Calu3 (cell line): ENCODE results near the gene FGF19. TPM values are rescaled to one million over a fixed set of nuclear protein-coding genes. Genes with fewer than 3 reads are reported as not detected.

Experiments
- BruUV-seq: library from RNA; stranded (reverse); fragments of 400-500 nt; replicated peaks from 2 replicates; lab custom pipeline; 2021; lab: Mats Ljungman, UMichigan
- CTCF ChIA-PET: fragments of 300-600 bp; sonication (Branson Sonifier 250); formaldehyde crosslinking; loops from one replicate; lab custom pipeline; 2022; ENCODE audit warnings: antibody characterized with exemption; lab: Charles Lee
- DNase-seq: peaks from one replicate; pipeline ENCODE4 v3.0.0; 2022
- H3K27ac Mint-ChIP-seq: one replicate; pipeline ENCODE4 v1.8.0; 2022; ENCODE audit warnings: mixed read lengths; ENCODE audit not compliant: unreplicated experiment
- H3K27me3 Mint-ChIP-seq: one replicate; pipeline ENCODE4 v1.8.0; 2022; ENCODE audit warnings: mixed read lengths; ENCODE audit not compliant: unreplicated experiment
- H3K36me3 Mint-ChIP-seq: one replicate; pipeline ENCODE4 v1.8.0; 2022; ENCODE audit warnings: mild to moderate bottlenecking, moderate library complexity, mixed read lengths; ENCODE audit not compliant: insufficient read depth, unreplicated experiment
- H3K4me1 Mint-ChIP-seq: one replicate; pipeline ENCODE4 v1.8.0; 2022; ENCODE audit warnings: mild to moderate bottlenecking, low read depth, mixed read lengths; ENCODE audit not compliant: unreplicated experiment
- H3K4me3 Mint-ChIP-seq: one replicate; pipeline ENCODE4 v1.8.0; 2022; ENCODE audit warnings: mild to moderate bottlenecking, low read depth, moderate library complexity, mixed read lengths; ENCODE audit not compliant: unreplicated experiment
- H3K9me3 Mint-ChIP-seq: one replicate; pipeline ENCODE4 v1.8.0; 2022; ENCODE audit warnings: low read depth, mixed read lengths; ENCODE audit not compliant: unreplicated experiment
- intact Hi-C: fragments of 100-400 bp; cut with micrococcal nuclease; formaldehyde crosslinking; loops from one replicate; pipeline ENCODE4 v1.10.0; 2022; ENCODE audit not compliant: unreplicated experiment
- total RNA-seq: library from RNA; stranded (reverse); gene quantifications from 2 replicates; pipeline ENCODE4 v1.2.3, GENCODE V29; 2022
- TF ChIP-seq, protein P1 (sequence below): fragments of 200-600 bp; IDR thresholded peaks from one replicate; pipeline ENCODE4 v1.8.0; 2022; ENCODE audit warnings: antibody characterized with exemption; ENCODE audit not compliant: unreplicated experiment

The FGF19 gene
- total RNA-seq, 1 experiment from 2014 or later, result 1.4 TPM

- intact Hi-C loops, result no loop called here
- Mint-ChIP-seq H3K36me3 (peaks cover 12% of the 10 kb centered on the region), H3K4me1 (no peaks in the 10 kb centered on the region), H3K4me3 (no peak overlapping the region), H3K27ac (no peak overlapping the region), H3K9me3 (no peaks in the 10 kb centered on the region), H3K27me3 (peaks cover 63% of the 10 kb centered on the region)
- no TSS peak for BruUV-seq
- TF ChIP-seq, protein P1, sequence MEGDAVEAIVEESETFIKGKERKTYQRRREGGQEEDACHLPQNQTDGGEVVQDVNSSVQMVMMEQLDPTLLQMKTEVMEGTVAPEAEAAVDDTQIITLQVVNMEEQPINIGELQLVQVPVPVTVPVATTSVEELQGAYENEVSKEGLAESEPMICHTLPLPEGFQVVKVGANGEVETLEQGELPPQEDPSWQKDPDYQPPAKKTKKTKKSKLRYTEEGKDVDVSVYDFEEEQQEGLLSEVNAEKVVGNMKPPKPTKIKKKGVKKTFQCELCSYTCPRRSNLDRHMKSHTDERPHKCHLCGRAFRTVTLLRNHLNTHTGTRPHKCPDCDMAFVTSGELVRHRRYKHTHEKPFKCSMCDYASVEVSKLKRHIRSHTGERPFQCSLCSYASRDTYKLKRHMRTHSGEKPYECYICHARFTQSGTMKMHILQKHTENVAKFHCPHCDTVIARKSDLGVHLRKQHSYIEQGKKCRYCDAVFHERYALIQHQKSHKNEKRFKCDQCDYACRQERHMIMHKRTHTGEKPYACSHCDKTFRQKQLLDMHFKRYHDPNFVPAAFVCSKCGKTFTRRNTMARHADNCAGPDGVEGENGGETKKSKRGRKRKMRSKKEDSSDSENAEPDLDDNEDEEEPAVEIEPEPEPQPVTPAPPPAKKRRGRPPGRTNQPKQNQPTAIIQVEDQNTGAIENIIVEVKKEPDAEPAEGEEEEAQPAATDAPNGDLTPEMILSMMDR, result no peak
- CTCF ChIA-PET, result no interaction called here
- no peak for DNase-seq
These were observed 46.5 kb upstream of the FGF19 start for GRCh38 chr11:69750108-69750850.

DNA sequence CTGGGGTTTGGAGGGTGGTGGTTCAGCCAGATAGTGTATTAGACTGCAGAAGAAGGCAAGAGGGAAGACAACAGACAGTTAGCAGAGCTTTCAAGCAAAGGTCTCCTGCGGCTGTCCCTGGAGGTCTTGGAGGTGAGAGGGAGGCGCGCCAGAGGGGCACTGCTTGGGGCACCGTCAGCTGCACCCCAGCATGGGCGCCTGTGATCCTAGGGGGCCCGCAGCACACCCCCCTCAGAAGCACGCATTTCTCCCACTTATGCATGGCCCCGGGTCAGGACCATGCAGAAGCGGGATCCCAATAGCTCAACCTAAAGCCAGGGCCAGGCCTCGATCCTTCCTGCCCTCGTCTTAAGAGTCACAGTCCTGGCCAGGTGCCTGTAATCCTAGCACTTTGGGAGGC lies 44.8 kb upstream of the FGF19 start:
- H3K4me1 Mint-ChIP-seq, result peaks cover 10% of the 10 kb centered on the region
- no TSS peak for BruUV-seq
- peaks cover 76% of the 10 kb centered on the region for H3K27me3 Mint-ChIP-seq
- peaks cover 18% of the 10 kb centered on the region for H3K36me3 Mint-ChIP-seq
- CTCF ChIA-PET, result no interaction called here
- H3K4me3 Mint-ChIP-seq, result no peak overlapping the region
- TF ChIP-seq, protein P1, result no peak
- intact Hi-C loops, result no loop called here
- no peaks in the 10 kb centered on the region for H3K9me3 Mint-ChIP-seq
- DNase-seq, result no peak
- H3K27ac Mint-ChIP-seq, result no peak overlapping the region

DNA sequence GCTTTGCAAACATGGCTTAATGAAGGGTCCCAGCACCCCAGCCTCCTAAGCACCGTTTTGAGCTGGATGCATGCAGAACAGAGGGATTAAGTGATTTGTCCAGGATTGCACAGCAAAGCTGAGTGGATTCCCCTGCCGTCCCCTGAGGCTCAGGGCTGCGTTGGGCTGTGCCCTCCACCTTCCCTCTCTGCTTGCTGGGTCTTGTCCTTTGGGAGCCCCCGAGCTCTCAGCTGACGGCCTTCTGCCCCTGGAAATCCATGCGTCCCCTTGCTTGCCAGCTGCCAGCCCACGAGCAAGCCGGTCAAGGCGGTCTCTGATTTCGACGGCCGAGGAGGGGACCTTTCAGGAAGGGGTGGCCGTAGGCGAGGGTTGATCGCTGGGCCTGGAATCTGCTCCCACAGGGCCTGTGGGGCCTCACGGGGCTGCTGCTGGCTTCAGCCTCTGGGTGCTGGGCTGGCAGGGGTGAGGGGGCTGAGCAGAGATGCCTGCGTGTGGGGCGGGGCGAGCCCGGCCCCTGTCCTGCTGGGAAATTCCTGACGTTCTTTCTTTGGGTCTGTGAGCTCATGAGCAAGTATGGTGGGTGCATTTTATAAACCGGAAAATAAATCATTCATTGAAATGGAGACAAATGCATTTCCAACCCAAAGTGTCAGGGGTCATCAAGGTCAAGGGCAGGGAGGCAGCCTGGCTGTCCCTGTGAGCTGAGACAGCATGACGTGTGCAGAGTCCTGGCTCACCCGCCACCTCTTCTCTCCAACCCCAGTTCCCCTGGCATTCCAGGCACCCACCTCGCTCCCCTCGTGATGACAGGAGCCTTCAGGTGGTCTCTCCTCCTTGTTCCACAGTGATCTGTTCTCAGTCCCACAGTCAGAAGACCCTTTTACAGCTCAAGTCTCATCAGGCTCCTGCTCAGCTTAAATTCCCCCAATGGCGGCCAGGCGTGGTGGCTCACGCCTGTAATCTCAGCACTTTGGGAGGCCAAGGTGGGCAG lies 43.2 kb upstream of the FGF19 start:
- peaks cover 78% of the 10 kb centered on the region for H3K27me3 Mint-ChIP-seq
- BruUV-seq, result no TSS peak
- intact Hi-C loops, result no loop called here
- no peak for DNase-seq
- CTCF ChIA-PET, result interaction anchor here (0.7 kb wide), 1 partner anchor 1757 kb away, joined by 6 read pairs; no protein-coding TSS in a partner anchor
- H3K27ac Mint-ChIP-seq, result no peak overlapping the region
- H3K4me3 Mint-ChIP-seq, result no peak overlapping the region
- TF ChIP-seq, protein P1, result no peak
- peaks cover 18% of the 10 kb centered on the region for H3K36me3 Mint-ChIP-seq
- H3K9me3 Mint-ChIP-seq, result no peaks in the 10 kb centered on the region
- H3K4me1 Mint-ChIP-seq, result peaks cover 10% of the 10 kb centered on the region

GRCh38 chr11:69746140-69746539 lies 42.3 kb upstream of the FGF19 start:
- BruUV-seq, result no TSS peak
- DNase-seq, result no peak
- H3K9me3 Mint-ChIP-seq, result no peaks in the 10 kb centered on the region
- TF ChIP-seq, protein P1, result no peak
- intact Hi-C loops, result no loop called here
- peaks cover 17% of the 10 kb centered on the region for H3K36me3 Mint-ChIP-seq
- H3K4me1 Mint-ChIP-seq, result peaks cover 10% of the 10 kb centered on the region
- peaks cover 78% of the 10 kb centered on the region for H3K27me3 Mint-ChIP-seq
- CTCF ChIA-PET, result no interaction called here
- no peak overlapping the region for H3K27ac Mint-ChIP-seq
- no peak overlapping the region for H3K4me3 Mint-ChIP-seq
